Measurements from ENCODE around the gene WDSUB1.

Gene WDSUB1

DNA sequence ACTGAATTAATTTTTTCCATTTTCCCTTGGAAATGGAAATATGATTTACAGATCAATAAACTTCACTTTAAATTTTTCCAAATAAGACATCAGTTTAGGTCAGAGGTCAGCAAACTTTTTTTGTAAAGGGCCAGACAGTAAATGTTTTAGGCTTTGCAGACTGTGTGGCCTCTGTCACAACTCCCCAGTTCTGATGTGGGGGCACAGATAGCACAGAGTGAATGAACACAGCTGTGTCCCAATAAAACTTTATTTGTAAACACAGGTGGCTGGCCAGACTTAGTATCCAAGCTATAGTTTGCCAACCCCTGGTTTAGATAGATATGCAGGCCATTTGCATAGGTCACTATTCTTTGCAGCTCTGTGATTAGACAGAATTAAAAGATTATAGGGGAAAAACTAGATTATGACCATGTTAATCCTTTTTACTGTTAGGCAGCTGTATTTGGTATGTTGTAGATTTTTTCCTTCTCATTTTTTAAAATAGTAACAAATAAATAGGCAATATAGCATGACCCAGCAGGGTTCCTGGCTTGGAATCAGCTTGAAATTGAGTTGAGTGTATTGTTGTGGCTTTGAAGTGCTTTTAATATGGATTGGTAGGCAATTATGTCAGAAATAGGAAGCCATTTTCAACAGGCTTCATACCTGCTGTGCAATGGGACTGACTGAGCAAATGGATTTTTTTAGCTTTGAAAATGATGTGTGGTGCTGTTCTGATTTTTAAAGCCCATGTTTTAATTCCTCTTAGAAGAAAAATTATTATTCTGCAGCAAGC is 59.7 kb downstream of the WDSUB1 start:
- no peak for TF ChIP-seq JUND (IDR thresholded peaks at IDR 0.05; ENCODE audit: low read depth)
- no peak for DNase-seq (ENCODE audit: low read depth in 1 of 2, low spot score in 1 of 2)
- in situ Hi-C loops (cut with HindIII; ENCODE audit: low pct_unique_long_range_greater_than_20kb, low sequenced_read_pairs), result no loop called here

DNA sequence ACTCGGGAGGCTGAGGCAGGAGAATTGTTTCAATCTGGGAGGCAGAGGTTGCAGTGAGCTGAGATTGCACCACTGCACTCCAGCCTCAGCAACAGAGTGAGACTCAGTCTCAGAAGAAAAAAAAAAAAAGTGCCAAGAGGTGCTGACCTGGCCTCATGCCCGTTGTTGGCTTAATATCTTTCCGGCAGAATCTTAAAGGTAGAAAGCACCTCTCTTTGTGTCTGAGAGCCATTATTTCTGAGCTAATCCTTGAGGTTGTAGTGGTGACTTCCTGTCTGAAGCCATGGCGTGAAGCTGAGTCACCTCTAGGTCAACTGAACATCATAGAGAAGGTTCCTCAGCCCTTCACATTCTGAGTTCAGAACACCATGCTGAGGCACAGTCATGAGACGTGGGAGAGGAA is 60.4 kb downstream of the WDSUB1 start:
- TF ChIP-seq JUND (IDR thresholded peaks at IDR 0.05; ENCODE audit: low read depth), result no peak
- no peak for DNase-seq (ENCODE audit: low read depth in 1 of 2, low spot score in 1 of 2)
- in situ Hi-C loops (cut with HindIII; ENCODE audit: low pct_unique_long_range_greater_than_20kb, low sequenced_read_pairs), result no loop called here

DNA sequence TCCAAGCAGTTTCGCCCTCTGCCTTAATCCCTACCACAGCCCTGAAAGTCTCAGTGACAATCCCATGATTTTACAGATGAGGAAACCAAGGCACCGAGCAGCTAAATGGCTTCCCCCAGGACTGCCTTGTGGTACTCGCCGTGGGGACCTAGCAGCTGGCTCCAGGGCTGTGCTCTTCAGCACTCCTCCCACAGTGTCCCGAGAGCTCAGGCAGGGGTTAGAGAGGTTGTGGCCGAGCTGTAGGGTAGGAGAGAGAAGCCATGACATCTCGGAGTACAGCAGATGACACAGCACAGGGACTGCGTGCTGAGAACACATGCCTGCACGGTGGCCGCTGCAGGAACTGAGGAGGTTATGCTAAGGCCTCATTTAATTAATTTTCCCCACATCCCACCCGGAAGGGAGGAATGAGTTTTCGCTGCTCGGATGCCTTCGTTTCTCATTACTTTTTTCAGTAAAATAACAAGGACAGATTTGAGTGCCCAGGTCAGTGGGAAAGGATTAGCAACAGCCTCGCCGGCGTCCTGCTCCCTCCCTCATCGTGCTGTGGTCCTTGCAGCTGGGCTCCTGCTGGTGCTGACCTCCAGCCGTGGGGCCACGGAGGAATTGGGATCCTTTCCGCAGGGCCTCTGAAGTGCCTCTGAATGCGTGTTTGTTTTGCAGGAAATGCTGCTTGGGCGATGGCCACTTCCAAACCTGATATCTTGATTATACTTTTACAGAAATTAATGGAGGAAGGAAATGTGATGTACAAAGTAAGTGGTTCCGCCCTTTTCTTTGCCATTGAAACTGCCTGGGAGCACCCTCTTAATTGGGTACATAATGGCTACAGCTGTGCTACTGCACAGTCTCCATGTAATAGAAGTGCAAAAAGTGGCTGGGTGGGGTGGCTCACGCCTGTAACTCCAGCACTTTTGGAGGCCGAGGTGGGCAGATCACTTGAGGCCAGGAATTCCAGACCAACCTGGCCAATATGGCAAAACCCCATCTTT is 61.2 kb downstream of the WDSUB1 start:
- in situ Hi-C loops (cut with HindIII; ENCODE audit: low pct_unique_long_range_greater_than_20kb, low sequenced_read_pairs), result no loop called here
- no peak for DNase-seq (ENCODE audit: low read depth in 1 of 2, low spot score in 1 of 2)
- TF ChIP-seq JUND (IDR thresholded peaks at IDR 0.05; ENCODE audit: low read depth), result no peak

DNA sequence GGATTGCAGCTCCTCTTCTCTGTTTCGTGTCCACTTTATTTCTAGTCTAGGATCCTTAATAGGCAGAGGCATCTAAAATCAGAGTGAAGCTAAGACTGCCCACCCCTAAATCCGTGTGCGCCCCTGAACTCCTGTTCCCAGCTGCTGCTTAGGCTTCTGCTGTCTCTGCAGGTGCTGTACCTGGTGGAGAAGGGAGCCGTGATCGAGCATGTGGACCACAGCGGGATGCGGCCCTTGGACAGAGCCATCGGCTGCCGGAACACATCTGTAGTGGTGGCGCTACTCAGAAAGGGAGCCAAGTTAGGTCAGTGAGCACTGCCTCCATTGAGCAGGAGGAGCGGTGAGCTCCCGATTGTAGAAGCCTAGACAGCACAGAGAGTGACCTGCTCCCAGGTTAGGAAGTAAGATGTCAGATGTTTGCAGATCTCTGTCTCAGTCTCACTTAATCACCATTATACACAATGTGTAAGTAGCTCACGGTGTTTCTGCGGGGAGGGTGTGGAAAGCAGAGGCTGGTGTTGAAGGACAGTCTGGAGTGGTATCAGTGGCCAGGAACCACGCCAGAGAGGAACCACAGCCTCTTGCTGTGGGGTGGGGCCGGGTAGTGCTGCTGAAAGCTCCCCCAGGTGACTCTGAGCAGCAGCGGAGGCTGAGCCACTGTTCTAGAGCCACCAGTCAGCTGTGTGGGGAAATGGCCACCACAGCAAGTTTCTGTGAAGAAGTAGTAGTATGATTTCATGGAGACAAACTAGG is 62.3 kb downstream of the WDSUB1 start:
- no peak for DNase-seq (ENCODE audit: low read depth in 1 of 2, low spot score in 1 of 2)
- in situ Hi-C loops (cut with HindIII; ENCODE audit: low pct_unique_long_range_greater_than_20kb, low sequenced_read_pairs), result no loop called here
- no peak for TF ChIP-seq JUND (IDR thresholded peaks at IDR 0.05; ENCODE audit: low read depth)

DNA sequence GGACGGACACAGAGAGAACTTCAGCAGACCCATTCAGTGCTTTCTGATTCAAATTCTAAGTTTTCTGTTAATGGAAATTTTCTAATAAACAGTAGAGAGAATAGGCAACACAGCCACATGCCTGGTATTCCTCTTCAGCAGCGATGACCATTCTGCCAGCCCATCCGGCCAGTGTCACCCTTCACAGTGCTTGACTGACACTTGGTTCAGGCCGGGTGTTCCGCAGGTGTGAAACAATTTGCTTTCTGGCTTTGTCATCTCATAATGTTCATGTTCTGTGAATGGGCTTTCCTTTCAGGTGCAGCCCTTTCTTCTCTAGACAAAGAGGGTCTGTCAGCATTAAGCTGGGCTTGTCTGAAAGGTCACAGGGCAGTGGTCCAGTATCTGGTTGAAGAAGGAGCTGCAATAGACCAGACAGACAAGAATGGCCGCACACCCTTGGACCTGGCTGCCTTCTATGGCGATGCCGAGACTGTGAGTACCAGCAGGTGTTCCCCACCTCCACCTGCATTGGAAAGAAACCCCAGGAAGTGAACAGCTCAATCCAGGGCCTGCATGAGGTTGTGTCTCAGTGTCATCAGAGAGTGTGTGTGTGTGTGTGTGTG is 67.0 kb downstream of the WDSUB1 start:
- in situ Hi-C loops (cut with HindIII; ENCODE audit: low pct_unique_long_range_greater_than_20kb, low sequenced_read_pairs), result no loop called here
- no peak for DNase-seq (ENCODE audit: low read depth in 1 of 2, low spot score in 1 of 2)
- TF ChIP-seq JUND (IDR thresholded peaks at IDR 0.05; ENCODE audit: low read depth), result no peak

DNA sequence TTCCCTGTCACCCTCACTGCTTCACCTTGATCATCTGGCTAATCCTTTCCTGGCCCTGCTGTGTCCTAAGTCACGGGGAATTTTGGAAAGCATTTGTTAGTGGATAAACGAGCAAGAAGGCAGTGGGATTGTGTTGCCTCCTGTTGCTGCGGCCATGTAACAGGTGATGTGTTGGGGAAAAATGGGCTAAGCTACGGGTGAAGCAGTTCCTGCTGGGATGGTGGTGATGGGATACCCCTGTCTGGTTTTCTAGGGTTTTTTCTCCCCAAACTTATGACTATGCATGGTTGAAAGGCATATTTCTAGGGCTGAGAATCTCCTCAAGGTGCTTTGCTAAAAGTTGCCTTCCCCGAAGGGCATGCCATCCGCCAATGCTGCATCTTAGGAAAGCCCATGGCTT is 68.1 kb downstream of the WDSUB1 start:
- in situ Hi-C loops (cut with HindIII; ENCODE audit: low pct_unique_long_range_greater_than_20kb, low sequenced_read_pairs), result no loop called here
- DNase-seq (ENCODE audit: low read depth in 1 of 2, low spot score in 1 of 2), result no peak
- TF ChIP-seq JUND (IDR thresholded peaks at IDR 0.05; ENCODE audit: low read depth), result no peak

DNA sequence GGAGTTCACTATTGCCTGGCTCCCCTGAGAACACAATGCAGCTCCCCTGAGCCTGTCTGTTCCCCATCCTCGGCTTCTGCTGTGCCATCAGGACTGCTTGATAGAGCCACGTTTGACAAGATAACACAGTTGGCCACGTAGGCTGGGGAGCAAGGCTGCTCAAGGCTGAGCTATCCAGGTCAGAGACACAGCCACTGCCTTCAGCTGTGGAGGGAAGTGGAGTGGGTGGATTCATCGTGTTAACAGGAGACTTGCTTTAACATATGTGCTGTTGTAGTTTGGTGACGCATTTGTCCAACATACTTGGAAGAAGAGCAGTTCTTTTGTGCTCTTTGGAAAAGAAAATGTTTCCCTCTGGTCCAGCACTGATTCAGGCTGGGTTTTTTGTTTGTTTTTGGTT is 68.8 kb downstream of the WDSUB1 start:
- DNase-seq (ENCODE audit: low read depth in 1 of 2, low spot score in 1 of 2), result no peak
- TF ChIP-seq JUND (IDR thresholded peaks at IDR 0.05; ENCODE audit: low read depth), result no peak
- in situ Hi-C loops (cut with HindIII; ENCODE audit: low pct_unique_long_range_greater_than_20kb, low sequenced_read_pairs), result no loop called here

DNA sequence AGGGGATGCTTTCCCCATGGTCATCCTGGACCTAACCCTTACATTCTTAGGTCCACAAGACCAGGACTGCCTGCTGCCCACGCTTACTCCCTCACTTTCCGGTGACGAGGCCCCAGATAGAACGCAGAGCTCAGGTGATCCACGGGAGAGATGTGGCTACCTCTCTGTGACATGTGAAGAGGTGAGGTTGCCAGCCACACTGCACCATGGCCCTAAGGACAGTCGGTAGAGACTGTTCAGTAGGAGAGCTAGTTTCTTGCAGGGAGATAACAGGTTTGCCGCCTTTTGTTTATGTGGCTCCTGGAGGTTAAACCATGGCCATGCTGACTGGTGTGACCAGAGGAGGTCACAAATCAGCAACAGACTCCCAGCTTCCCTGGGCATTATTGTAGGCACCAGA is 71.4 kb downstream of the WDSUB1 start:
- DNase-seq (ENCODE audit: low read depth in 1 of 2, low spot score in 1 of 2), result no peak
- in situ Hi-C loops (cut with HindIII; ENCODE audit: low pct_unique_long_range_greater_than_20kb, low sequenced_read_pairs), result no loop called here
- no peak for TF ChIP-seq JUND (IDR thresholded peaks at IDR 0.05; ENCODE audit: low read depth)

DNA sequence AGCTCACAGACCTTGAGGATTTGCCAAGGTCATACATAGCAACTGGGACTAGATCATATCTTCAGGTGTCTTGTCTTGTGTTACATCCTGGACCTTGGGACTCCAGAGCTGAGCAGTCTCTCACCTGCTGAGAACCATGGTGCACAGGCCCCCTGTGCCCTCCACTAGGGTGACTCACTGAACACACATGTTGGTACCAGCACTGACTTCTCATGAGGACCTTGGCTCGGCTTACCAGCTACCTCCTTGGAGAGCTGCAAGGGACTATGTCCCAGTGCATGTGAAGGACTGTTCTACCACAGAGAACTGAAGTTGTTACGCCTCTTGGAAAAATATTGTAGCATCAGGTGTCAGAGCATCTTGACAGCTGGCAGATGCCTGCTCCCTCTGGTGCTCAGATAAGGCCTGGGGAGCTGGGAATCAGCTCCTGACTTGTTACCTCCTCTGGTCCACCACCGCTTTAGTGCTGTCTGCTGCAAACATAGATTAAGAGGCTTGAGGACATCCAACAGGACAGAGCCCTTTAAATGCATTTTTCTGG is 72.1 kb downstream of the WDSUB1 start:
- DNase-seq (ENCODE audit: low read depth in 1 of 2, low spot score in 1 of 2), result no peak
- no peak for TF ChIP-seq JUND (IDR thresholded peaks at IDR 0.05; ENCODE audit: low read depth)
- in situ Hi-C loops (cut with HindIII; ENCODE audit: low pct_unique_long_range_greater_than_20kb, low sequenced_read_pairs), result no loop called here

DNA sequence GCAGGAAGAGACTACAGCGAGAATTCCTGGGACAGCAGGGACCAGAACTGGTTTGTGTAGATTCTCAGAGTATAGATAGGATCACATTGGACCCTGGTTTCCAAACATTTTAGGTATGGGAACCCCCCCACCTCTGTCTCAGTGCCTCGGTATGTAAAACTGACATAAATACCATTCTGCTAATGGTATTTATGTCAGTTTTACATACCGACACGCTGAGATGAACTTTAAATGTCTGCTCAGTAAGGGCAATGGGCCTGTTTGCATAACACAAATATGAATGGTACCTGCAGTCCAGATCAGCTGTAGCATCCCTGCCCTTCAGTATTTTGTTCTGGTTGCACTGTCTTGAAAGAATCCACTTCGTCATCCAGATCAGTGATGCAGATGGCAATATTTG is 73.2 kb downstream of the WDSUB1 start:
- peak in 1 of 2 experiments; percentile 8 for DNase-seq (ENCODE audit: low read depth in 1 of 2, low spot score in 1 of 2)
- TF ChIP-seq JUND (IDR thresholded peaks at IDR 0.05; ENCODE audit: low read depth), result no peak
- in situ Hi-C loops (cut with HindIII; ENCODE audit: low pct_unique_long_range_greater_than_20kb, low sequenced_read_pairs), result no loop called here

DNA sequence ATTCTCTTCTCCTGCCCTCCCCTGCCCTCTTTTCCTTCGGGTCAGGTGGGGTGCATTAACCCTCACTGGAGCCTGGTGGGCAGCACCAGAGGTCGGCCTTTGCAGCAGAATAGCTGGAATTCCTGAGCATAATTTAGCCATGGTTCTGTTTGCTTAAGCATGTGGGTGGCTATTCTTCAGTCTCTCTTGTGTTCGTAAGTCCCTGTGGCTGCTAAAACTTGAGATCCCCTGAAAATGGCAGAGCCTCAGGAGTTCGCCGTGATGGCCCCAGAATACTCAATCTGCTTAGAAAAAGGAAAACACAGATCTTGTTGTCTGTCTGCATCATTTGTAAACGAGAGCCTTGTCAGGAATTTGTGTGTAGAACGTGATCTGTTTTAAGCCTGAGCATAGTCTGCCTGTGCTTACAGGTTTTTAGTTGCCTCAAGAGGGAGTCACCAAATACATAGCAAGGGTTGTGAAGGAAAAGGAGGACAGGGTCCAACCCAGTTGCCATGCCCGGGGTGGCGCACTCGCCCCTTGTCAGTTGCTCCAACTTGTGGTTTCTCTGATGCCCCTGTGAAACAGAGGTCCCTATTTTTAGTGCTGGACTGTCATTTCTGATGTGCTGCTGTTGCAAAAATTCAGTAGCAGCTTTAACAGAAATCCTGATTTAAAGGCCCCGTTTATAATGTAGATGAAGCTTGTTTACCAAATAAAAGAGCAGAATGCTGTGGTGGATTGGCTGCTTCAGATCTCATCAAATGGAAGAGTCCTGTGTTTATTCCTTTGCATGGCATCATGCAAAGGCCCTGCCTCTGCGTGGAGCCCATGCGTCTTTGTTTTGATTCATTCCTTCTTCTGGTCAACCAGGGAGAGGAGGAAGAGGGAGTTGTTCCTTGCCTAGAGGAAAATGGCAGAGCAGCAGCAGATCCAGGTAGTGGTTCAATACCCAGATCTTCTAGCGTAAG is 74.8 kb downstream of the WDSUB1 start:
- in situ Hi-C loops (cut with HindIII; ENCODE audit: low pct_unique_long_range_greater_than_20kb, low sequenced_read_pairs), result no loop called here
- TF ChIP-seq JUND (IDR thresholded peaks at IDR 0.05; ENCODE audit: low read depth), result no peak
- DNase-seq (ENCODE audit: low read depth in 1 of 2, low spot score in 1 of 2), result peak in 1 of 2 experiments; percentile 3
